A204.1 (cell line): ENCODE data around the gene TMEM258.

Experiments used
- FAIRE-seq: peaks from 2 replicates; lab custom pipeline; 2012; peaks lifted over from hg19 to GRCh38; lab: Jason Lieb, UNC

TMEM258 gene

DNA sequence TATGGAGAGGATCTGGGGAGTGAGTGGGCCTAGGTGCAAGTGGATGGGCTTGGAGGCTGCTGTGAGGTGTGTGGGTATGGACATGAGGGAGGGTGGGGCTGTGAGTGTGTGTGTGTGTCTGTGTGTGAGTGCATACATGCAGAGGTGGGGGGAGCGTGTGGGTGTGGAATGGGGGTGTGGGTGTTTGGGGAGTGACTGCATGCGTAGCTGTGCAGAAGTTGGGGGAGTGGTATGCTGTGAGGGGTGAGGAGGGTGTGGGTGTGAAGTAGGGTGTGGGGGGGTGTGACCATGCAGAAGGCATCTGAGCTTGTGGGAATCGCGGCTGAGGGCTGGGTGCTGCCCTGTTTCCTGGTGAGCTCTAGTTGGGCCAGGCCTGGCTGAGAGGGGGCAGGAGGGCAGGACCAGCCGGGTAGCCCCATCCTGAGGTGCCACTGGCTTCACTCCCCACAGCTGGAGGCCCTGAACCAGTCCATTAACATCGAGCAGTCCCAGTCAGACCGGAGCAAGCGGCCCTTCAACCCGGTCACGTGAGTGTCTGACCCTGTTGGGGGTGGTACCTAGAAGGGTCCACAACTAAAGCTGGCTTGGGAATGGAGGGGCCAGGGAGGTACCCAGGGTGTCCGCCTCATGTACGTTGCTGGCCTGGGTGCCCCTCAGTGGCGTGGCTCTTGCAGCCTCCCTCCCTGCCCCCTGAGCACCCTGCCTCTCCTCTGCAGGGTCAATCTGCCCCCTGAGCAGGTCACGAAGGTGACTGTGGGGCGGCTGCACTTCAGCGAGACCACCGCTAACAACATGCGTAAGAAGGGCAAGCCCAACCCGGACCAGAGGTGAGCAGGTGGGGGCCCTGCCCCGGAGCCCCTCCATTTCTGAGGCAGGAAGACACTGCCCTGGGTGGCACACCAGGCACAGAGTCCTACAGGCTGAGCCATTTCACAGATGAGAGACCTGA is 16.5 kb downstream of the TMEM258 start:
- FAIRE-seq = no peak

- no peak for FAIRE-seq
Measured at GRCh38 chr11:61775106-61775505, 17.3 kb downstream of the TMEM258 start.

DNA sequence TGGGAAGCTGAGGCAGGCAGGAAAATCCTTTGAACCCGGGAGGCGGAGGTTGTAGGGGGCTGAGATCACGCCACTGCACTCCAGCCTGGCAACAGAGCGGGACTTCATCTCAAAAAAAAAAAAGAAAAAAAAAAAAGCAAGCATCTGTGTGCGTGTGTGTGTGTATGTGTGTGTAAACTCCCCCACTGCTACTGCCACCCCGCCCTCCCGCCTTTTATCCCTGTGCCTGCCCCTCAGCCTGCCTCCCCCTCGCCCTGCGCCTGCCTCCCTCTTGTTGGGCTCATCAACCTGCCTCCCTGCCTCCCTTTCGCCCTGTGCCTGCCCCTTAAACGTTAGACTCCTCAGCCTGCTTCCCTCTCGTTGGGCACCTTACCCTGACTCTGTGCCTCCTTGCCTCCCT is 18.0 kb downstream of the TMEM258 start:
- no peak for FAIRE-seq

- no peak for FAIRE-seq
Measured at GRCh38 chr11:61773809-61774208, 18.6 kb downstream of the TMEM258 start.

- FAIRE-seq = no peak
Measured at GRCh38 chr11:61773356-61773755, 19.0 kb downstream of the TMEM258 start.

- no peak for FAIRE-seq
Measured at GRCh38 chr11:61771985-61772455, 20.4 kb downstream of the TMEM258 start.

GRCh38 chr11:61771195-61771894 is 21.1 kb downstream of the TMEM258 start:
- no peak for FAIRE-seq

DNA sequence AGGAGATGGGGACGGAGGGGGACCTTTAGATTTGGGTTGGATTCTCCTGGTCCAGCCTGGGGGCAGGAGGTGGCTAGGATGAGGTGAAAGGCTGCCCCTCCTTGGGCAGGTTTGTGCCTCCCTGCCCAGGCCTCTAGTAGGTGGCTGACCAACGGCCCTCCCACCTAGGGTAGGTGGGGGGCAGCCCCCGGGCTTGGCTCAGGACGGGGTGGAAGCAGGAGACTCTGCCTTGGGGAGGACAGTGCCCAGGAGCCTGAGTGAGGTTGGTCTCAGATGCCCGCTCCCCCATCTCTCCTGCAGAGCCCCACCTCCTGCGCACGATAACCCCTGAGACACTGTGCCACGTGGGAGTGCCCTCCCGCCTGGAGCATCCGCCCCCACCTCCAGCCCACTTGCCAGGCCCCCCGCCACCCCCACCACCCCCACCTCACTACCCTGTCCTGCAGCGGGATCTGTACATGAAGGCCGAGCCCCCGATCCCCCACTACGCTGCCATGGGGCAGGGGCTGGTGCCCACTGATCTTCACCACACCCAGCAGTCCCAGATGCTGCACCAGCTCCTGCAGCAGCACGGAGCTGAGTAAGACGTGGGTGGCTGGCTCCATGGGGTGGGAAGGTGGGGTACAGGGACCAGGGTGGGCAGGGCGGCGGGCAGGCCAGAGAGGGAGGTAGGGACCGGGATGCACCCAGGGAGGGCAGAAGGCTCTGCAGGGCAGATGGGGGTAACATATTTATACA is 22.3 kb downstream of the TMEM258 start:
- FAIRE-seq = no peak

- no peak for FAIRE-seq
Measured at GRCh38 chr11:61769169-61769920, 23.1 kb downstream of the TMEM258 start.

- no peak for FAIRE-seq
Measured at GRCh38 chr11:61768376-61769076, 23.9 kb downstream of the TMEM258 start.

DNA sequence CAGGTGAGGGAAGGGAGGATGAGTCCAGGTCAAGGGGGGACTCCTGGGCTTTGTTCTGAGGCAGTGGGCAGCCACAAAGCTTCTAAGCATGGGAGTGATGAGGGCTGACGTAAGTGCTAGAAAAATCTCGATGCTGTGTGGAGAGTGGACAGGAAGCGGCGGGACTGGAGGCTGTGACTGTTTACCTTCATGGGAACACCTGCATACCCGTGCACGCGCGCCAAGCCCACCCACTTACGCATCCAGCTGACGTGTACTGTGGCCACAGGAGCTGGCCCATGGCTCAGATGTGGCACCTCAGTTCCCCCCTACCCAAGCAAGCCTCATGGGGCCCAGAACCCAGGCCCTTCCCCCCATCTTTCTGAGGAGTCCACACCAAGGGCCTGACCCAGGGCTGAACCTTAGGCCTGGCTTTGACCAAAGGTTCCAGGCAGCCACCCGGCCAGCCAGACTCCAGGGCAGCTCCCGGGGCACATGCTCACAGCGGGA is 26.0 kb downstream of the TMEM258 start:
- FAIRE-seq = no peak

- no peak for FAIRE-seq
Measured at GRCh38 chr11:61765550-61766253, 26.7 kb downstream of the TMEM258 start.

- no peak for FAIRE-seq
Measured at GRCh38 chr11:61764606-61765260, 27.7 kb downstream of the TMEM258 start.

DNA sequence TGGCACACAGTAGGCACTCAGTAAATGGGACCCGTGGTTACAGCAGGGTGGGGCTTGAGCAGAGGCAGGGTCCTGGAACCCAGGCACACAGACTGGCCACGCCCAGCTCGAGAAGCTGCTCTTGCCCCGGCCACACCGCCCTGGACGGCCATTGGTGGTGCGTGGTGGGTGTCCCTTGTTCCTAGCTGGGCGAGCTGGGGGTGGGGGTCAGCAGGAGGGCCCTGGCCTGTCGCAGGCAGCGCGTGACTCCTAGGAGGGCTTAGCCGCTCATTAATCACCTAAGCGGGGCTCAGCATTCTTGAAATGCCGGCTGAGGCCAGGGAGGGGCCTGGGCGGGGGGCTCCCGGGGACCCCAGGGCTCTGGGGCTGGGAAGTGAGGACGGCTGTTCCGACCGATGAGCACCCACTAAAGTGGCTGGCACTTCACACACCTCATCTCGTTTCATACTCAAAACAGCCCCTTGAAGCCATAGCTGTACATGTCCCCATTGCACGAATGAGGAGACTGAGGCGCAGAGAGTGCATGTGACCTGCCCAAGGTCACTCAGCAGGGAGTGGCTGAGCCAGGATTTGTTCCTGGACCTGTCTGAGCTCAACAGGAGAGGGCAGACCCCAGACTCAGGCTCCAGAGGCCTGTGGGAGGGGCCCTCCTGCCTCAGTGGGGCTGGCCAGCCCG is 28.3 kb downstream of the TMEM258 start:
- FAIRE-seq = no peak

GRCh38 chr11:61762798-61763197 is 29.6 kb downstream of the TMEM258 start:
- FAIRE-seq = no peak

- no peak for FAIRE-seq
Measured at GRCh38 chr11:61762223-61762615, 30.2 kb downstream of the TMEM258 start.

DNA sequence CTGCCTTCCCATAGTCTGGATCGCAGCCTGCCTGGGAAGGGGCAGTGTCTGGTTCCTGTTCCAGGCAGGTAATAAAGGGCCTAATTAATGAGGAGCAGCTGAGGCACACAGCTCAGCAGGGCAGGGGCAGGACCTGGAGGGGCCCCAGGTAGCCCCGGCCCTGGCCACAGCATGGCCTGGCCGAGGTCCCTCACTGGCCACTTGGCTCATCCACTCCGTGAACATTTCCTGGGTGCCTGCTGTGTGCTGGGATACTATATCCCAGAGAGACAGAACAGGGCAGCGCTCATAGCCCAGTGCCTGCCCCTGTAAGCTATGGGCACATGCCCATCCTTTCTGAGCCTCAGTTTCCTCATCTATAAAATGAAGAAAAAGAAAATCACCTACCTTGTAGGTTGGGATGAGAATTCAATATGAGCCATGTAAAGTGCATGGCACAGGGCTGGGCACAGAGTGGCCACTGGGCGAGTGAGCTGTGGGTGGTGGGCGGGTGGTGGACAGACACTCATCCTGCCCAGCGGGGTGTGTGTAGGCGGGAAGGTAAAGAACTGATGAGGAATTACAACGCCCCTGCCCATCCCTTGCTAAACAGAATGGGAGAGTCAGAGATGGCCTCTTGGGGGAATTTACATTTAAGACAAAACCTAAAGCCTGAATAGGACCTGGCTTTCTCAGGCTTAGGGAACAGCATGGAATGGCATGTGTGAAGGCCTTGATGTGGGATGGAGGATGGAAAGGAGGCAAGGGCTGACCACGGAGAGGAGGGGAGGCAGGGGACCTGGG is 30.8 kb downstream of the TMEM258 start:
- no peak for FAIRE-seq

GRCh38 chr11:61760946-61761345 is 31.5 kb downstream of the TMEM258 start:
- FAIRE-seq = no peak
